ENCODE measurements around the gene ADGRG4.

The ADGRG4 gene

GRCh38 chrX:136447968-136448367, 147.2 kb downstream of the ADGRG4 start:
- TF ChIP-seq EZH2phosphoT487 (IDR thresholded peaks at IDR 0.05; ENCODE audit: borderline replicate concordance): no peak
- TF ChIP-seq, protein P1, sequence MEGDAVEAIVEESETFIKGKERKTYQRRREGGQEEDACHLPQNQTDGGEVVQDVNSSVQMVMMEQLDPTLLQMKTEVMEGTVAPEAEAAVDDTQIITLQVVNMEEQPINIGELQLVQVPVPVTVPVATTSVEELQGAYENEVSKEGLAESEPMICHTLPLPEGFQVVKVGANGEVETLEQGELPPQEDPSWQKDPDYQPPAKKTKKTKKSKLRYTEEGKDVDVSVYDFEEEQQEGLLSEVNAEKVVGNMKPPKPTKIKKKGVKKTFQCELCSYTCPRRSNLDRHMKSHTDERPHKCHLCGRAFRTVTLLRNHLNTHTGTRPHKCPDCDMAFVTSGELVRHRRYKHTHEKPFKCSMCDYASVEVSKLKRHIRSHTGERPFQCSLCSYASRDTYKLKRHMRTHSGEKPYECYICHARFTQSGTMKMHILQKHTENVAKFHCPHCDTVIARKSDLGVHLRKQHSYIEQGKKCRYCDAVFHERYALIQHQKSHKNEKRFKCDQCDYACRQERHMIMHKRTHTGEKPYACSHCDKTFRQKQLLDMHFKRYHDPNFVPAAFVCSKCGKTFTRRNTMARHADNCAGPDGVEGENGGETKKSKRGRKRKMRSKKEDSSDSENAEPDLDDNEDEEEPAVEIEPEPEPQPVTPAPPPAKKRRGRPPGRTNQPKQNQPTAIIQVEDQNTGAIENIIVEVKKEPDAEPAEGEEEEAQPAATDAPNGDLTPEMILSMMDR (conservative IDR thresholded peaks at IDR 0.05; ENCODE audit: low read length): no peak
- H3K4me1 ChIP-seq (ENCODE audit: insufficient read depth, low read length, poor library complexity, severe bottlenecking): no peaks in the 10 kb centered on the region

GRCh38 chrX:136450050-136450830, 149.5 kb downstream of the ADGRG4 start:
- no peak overlapping the region for H3K4me2 ChIP-seq (ENCODE audit: low read depth, low read length, poor library complexity, severe bottlenecking)
- H3K4me1 ChIP-seq (ENCODE audit: insufficient read depth, low read length, poor library complexity, severe bottlenecking): no peaks in the 10 kb centered on the region
- H3K9me2 ChIP-seq (replicated peaks; ENCODE audit: low read depth, low read length): no peaks in the 10 kb centered on the region
- H3K9me3 ChIP-seq (ENCODE audit: insufficient read depth, low read depth, low read length): no peaks in the 10 kb centered on the region
- H3K36me3 ChIP-seq (ENCODE audit: insufficient read depth, low read length): no peaks in the 10 kb centered on the region
- no peak overlapping the region for H2AFZ ChIP-seq (ENCODE audit: low read length)
- no peak overlapping the region for H3K4me3 ChIP-seq (ENCODE audit: low read length, poor library complexity, severe bottlenecking)
- H3K79me2 ChIP-seq (ENCODE audit: insufficient read depth, low read length): no peaks in the 10 kb centered on the region
- no peaks in the 10 kb centered on the region for H3K27me3 ChIP-seq (ENCODE audit: insufficient read depth, low read length, poor library complexity, severe bottlenecking)
- no peak overlapping the region for H3K9ac ChIP-seq (ENCODE audit: low read depth, low read length, poor library complexity, severe bottlenecking)
- TF ChIP-seq, protein P1 (conservative IDR thresholded peaks at IDR 0.05; ENCODE audit: low read length): no peak
- no peak for TF ChIP-seq EZH2phosphoT487 (IDR thresholded peaks at IDR 0.05; ENCODE audit: borderline replicate concordance)
- no peaks in the 10 kb centered on the region for H3F3A ChIP-seq (ENCODE audit: low read depth)
- no peaks in the 10 kb centered on the region for H4K20me1 ChIP-seq (ENCODE audit: insufficient read depth, low read length, poor library complexity, severe bottlenecking)

More at GRCh38 chrX:136447968-136448367, 147.2 kb downstream of the ADGRG4 start:
- no peaks in the 10 kb centered on the region for H3F3A ChIP-seq (ENCODE audit: low read depth)
- no peaks in the 10 kb centered on the region for H3K9me2 ChIP-seq (replicated peaks; ENCODE audit: low read depth, low read length)
- H3K27me3 ChIP-seq (ENCODE audit: insufficient read depth, low read length, poor library complexity, severe bottlenecking): no peaks in the 10 kb centered on the region
- no peak overlapping the region for H3K4me3 ChIP-seq (ENCODE audit: low read length, poor library complexity, severe bottlenecking)
- H3K36me3 ChIP-seq (ENCODE audit: insufficient read depth, low read length): no peaks in the 10 kb centered on the region
- no peaks in the 10 kb centered on the region for H4K20me1 ChIP-seq (ENCODE audit: insufficient read depth, low read length, poor library complexity, severe bottlenecking)
- H3K79me2 ChIP-seq (ENCODE audit: insufficient read depth, low read length): no peaks in the 10 kb centered on the region
- no peak overlapping the region for H2AFZ ChIP-seq (ENCODE audit: low read length)
- no peaks in the 10 kb centered on the region for H3K9me3 ChIP-seq (ENCODE audit: insufficient read depth, low read depth, low read length)
- H3K4me2 ChIP-seq (ENCODE audit: low read depth, low read length, poor library complexity, severe bottlenecking): no peak overlapping the region
- no peak overlapping the region for H3K9ac ChIP-seq (ENCODE audit: low read depth, low read length, poor library complexity, severe bottlenecking)

DNA sequence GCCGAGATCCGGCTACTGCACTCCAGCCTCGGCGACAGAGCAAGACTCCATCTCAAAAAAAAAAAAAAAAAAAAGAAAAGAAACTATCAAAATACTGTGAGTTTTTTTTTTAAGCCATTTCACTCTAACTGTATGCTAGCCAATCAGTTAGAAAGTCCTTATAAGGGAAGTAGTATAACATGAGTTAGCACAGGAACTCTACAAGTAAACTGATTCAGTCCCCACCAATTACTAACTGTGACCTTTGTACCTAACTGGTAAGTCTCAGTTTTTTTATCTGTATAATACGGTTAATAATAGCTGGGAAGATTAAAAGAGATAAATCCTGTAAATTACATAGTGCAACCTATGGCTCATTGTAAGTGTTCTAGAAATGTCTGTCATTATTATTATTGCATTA, 151.9 kb downstream of the ADGRG4 start:
- Histone ChIP-seq H2AFZ (ENCODE audit: low read length) (no peak overlapping the region), H3K27me3 (ENCODE audit: insufficient read depth, low read length, poor library complexity, severe bottlenecking) (no peaks in the 10 kb centered on the region), H3K9me3 (ENCODE audit: insufficient read depth, low read depth, low read length) (no peaks in the 10 kb centered on the region), H3F3A (ENCODE audit: low read depth) (no peaks in the 10 kb centered on the region), H3K36me3 (ENCODE audit: insufficient read depth, low read length) (no peaks in the 10 kb centered on the region), H3K9ac (ENCODE audit: low read depth, low read length, poor library complexity, severe bottlenecking) (no peak overlapping the region), H3K4me1 (ENCODE audit: insufficient read depth, low read length, poor library complexity, severe bottlenecking) (no peaks in the 10 kb centered on the region), H3K4me3 (ENCODE audit: low read length, poor library complexity, severe bottlenecking) (no peak overlapping the region), H3K4me2 (ENCODE audit: low read depth, low read length, poor library complexity, severe bottlenecking) (no peak overlapping the region), H3K79me2 (ENCODE audit: insufficient read depth, low read length) (no peaks in the 10 kb centered on the region), H3K9me2 (replicated peaks; ENCODE audit: low read depth, low read length) (no peaks in the 10 kb centered on the region), H4K20me1 (ENCODE audit: insufficient read depth, low read length, poor library complexity, severe bottlenecking) (no peaks in the 10 kb centered on the region)
- TF ChIP-seq EZH2phosphoT487 (IDR thresholded peaks at IDR 0.05; ENCODE audit: borderline replicate concordance): no peak
- TF ChIP-seq, protein P1 (conservative IDR thresholded peaks at IDR 0.05; ENCODE audit: low read length): no peak

All from Loucy (cell line).